ENCODE data around the gene MAP2K7.

The MAP2K7 gene

DNA sequence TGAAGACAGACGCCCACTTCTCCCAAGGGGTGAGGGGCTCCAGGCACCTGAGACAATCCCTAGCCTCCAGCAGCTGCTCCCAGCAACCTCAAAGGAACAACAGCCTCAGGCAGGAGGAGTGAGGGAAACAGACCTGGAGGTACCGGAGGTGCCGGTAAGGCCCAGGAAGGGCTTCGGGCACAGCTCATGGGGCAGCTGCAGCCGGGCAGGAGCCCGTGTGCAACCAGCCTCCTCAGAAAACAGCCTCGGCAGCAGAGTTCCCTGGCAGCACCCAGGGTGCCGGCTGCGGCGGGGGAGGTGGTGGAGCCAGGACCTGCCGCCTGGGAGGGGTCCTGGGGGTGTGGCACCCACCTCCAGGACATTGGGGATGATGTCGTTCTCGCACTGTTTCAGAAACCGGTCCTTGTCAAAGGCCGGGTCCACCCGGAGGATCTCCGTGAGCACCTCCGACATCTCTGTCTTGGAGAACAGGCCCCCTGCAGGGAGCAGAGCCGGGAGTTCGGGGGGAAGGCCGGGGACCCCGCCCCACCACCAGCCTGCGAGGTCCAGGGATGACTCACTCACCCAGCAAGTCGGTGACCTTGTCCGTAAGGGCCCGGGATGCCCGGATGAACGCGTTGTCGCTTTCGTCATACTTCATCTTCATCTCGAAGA, 28.7 kb downstream of the MAP2K7 start:
- no peak overlapping the region for H3K18ac ChIP-seq (ENCODE audit: low read depth in 1 of 2, low read length in 2 of 2)
- peaks cover 69 to 79% of the 10 kb centered on the region in 2 experiments for H3K36me3 ChIP-seq (ENCODE audit: control insufficient read depth in 1 of 2, insufficient read depth in 2 of 2, low read depth in 1 of 2, low read length in 2 of 2)
- no peak for DNase-seq
- no peaks in the 10 kb centered on the region for H3K27me3 ChIP-seq (ENCODE audit: control insufficient read depth in 1 of 2, insufficient read depth in 1 of 2, low read length in 2 of 2)
- peaks cover 19% of the 10 kb centered on the region for H3K4me1 ChIP-seq (ENCODE audit: control insufficient read depth, insufficient read depth, low read depth, low read length)
- H3K4me3 ChIP-seq (ENCODE audit: insufficient read depth in 1 of 2, low read depth in 1 of 2, low read length in 2 of 2): no peak overlapping the region
- H3K9me3 ChIP-seq (ENCODE audit: control insufficient read depth, low read length): no peaks in the 10 kb centered on the region
- H2BK5ac ChIP-seq (ENCODE audit: low read depth, low read length, poor library complexity, severe bottlenecking): no peak overlapping the region
- no peak overlapping the region for H3K14ac ChIP-seq (ENCODE audit: low read length in 2 of 2)
- H2BK120ac ChIP-seq (ENCODE audit: low read depth, low read length): no peak overlapping the region
- no peak overlapping the region for H2BK15ac ChIP-seq (ENCODE audit: low read depth, poor library complexity, severe bottlenecking)
- no peak overlapping the region for H3K9ac ChIP-seq (ENCODE audit: low read length)
- no peak overlapping the region for H3K23ac ChIP-seq (ENCODE audit: low read length in 2 of 2)
- H2AFZ ChIP-seq (ENCODE audit: low read depth, low read length): no peak overlapping the region
- no peak overlapping the region for H3K4ac ChIP-seq (ENCODE audit: low read depth in 1 of 2, low read length in 2 of 2)
- no peak overlapping the region for H3K27ac ChIP-seq (ENCODE audit: low read length, poor library complexity, severe bottlenecking)
- peaks cover 22% of the 10 kb centered on the region for H3K79me1 ChIP-seq (replicated peaks; ENCODE audit: low read length, poor library complexity, severe bottlenecking)
- no peak overlapping the region for H4K8ac ChIP-seq (ENCODE audit: low read length)
- no peak overlapping the region for H4K91ac ChIP-seq (ENCODE audit: low read length)
- no peak overlapping the region for H2AK5ac ChIP-seq (ENCODE audit: low read length, severe bottlenecking)
- no peak overlapping the region for H3K4me2 ChIP-seq (ENCODE audit: low read length, poor library complexity, severe bottlenecking)
- H2BK12ac ChIP-seq (ENCODE audit: low read length in 2 of 2): no peak overlapping the region
- WGBS: 96% methylated on average over 25 of the region's 32 CpGs

DNA sequence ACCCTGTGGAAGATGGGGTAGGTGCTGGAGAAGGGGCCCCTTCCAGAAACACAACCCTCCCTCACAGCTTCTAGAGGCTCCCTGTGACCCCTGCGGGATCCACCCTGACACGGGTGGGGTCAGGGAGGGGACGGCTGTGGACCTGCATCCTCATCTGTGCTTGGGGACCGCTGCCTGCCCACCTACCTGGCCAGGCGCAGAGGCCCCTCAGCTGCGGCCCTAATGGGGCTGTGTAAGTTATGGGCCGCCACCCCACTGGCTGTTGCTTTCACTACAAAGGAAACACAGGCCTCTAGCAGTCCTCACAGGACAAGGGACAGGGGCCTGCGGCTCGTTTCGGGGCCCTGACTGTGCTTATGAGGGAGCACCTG, 29.2 kb downstream of the MAP2K7 start:
- no peak overlapping the region for H2BK15ac ChIP-seq (ENCODE audit: low read depth, poor library complexity, severe bottlenecking)
- H3K4me3 ChIP-seq (ENCODE audit: insufficient read depth in 1 of 2, low read depth in 1 of 2, low read length in 2 of 2): no peak overlapping the region
- H4K8ac ChIP-seq (ENCODE audit: low read length): no peak overlapping the region
- H3K4me1 ChIP-seq (ENCODE audit: control insufficient read depth, insufficient read depth, low read depth, low read length): peaks cover 18% of the 10 kb centered on the region
- H2BK5ac ChIP-seq (ENCODE audit: low read depth, low read length, poor library complexity, severe bottlenecking): no peak overlapping the region
- no peak overlapping the region for H2BK12ac ChIP-seq (ENCODE audit: low read length in 2 of 2)
- H3K9ac ChIP-seq (ENCODE audit: low read length): no peak overlapping the region
- no peak overlapping the region for H3K4me2 ChIP-seq (ENCODE audit: low read length, poor library complexity, severe bottlenecking)
- no peak overlapping the region for H3K23ac ChIP-seq (ENCODE audit: low read length in 2 of 2)
- no peak overlapping the region for H3K4ac ChIP-seq (ENCODE audit: low read depth in 1 of 2, low read length in 2 of 2)
- no peaks in the 10 kb centered on the region for H3K27me3 ChIP-seq (ENCODE audit: control insufficient read depth in 1 of 2, insufficient read depth in 1 of 2, low read length in 2 of 2)
- peaks cover 24% of the 10 kb centered on the region for H3K79me1 ChIP-seq (replicated peaks; ENCODE audit: low read length, poor library complexity, severe bottlenecking)
- DNase-seq: no peak
- no peak overlapping the region for H4K91ac ChIP-seq (ENCODE audit: low read length)
- no peak overlapping the region for H2AK5ac ChIP-seq (ENCODE audit: low read length, severe bottlenecking)
- H3K36me3 ChIP-seq (ENCODE audit: control insufficient read depth in 1 of 2, insufficient read depth in 2 of 2, low read depth in 1 of 2, low read length in 2 of 2): peaks cover 72 to 79% of the 10 kb centered on the region in 2 experiments
- no peaks in the 10 kb centered on the region for H3K9me3 ChIP-seq (ENCODE audit: control insufficient read depth, low read length)
- H2AFZ ChIP-seq (ENCODE audit: low read depth, low read length): no peak overlapping the region
- H3K18ac ChIP-seq (ENCODE audit: low read depth in 1 of 2, low read length in 2 of 2): no peak overlapping the region
- WGBS: 95% methylated on average over 10 of the region's 10 CpGs
- no peak overlapping the region for H3K27ac ChIP-seq (ENCODE audit: low read length, poor library complexity, severe bottlenecking)
- H2BK120ac ChIP-seq (ENCODE audit: low read depth, low read length): no peak overlapping the region
- H3K14ac ChIP-seq (ENCODE audit: low read length in 2 of 2): no peak overlapping the region

DNA sequence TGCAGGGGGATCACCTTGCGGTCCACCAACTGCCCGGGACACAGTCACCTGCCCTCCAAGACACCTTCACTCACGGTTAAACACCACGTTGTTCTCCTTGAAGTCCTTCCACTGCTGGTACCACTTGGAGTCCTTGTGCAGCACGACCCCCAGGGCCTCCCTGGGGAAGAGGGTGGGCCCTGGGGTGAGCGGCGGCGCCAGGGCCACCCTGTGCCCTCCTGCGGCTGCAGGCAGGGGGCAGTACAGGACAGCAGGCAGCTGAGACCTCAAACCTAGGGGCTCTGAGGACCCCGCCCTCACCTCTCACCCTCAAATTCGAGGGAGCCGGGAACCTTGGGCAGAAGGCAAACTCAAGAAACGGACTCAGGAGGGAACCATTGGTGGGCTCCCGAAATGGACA, 29.7 kb downstream of the MAP2K7 start:
- no peak overlapping the region for H3K4ac ChIP-seq (ENCODE audit: low read depth in 1 of 2, low read length in 2 of 2)
- no peak for DNase-seq
- no peak overlapping the region for H2AK5ac ChIP-seq (ENCODE audit: low read length, severe bottlenecking)
- peak overlapping the region; percentile 44 for H4K91ac ChIP-seq (ENCODE audit: low read length)
- H2BK15ac ChIP-seq (ENCODE audit: low read depth, poor library complexity, severe bottlenecking): no peak overlapping the region
- no peaks in the 10 kb centered on the region for H3K27me3 ChIP-seq (ENCODE audit: control insufficient read depth in 1 of 2, insufficient read depth in 1 of 2, low read length in 2 of 2)
- no peak overlapping the region for H2BK12ac ChIP-seq (ENCODE audit: low read length in 2 of 2)
- H3K27ac ChIP-seq (ENCODE audit: low read length, poor library complexity, severe bottlenecking): no peak overlapping the region
- peaks cover 77 to 79% of the 10 kb centered on the region in 2 experiments for H3K36me3 ChIP-seq (ENCODE audit: control insufficient read depth in 1 of 2, insufficient read depth in 2 of 2, low read depth in 1 of 2, low read length in 2 of 2)
- no peak overlapping the region for H3K4me3 ChIP-seq (ENCODE audit: insufficient read depth in 1 of 2, low read depth in 1 of 2, low read length in 2 of 2)
- H3K79me1 ChIP-seq (replicated peaks; ENCODE audit: low read length, poor library complexity, severe bottlenecking): peaks cover 24% of the 10 kb centered on the region
- no peak overlapping the region for H3K14ac ChIP-seq (ENCODE audit: low read length in 2 of 2)
- H2BK120ac ChIP-seq (ENCODE audit: low read depth, low read length): no peak overlapping the region
- no peak overlapping the region for H2AFZ ChIP-seq (ENCODE audit: low read depth, low read length)
- H2BK5ac ChIP-seq (ENCODE audit: low read depth, low read length, poor library complexity, severe bottlenecking): no peak overlapping the region
- H4K8ac ChIP-seq (ENCODE audit: low read length): no peak overlapping the region
- H3K4me2 ChIP-seq (ENCODE audit: low read length, poor library complexity, severe bottlenecking): no peak overlapping the region
- 89% methylated on average over 14 of the region's 14 CpGs for WGBS
- no peaks in the 10 kb centered on the region for H3K9me3 ChIP-seq (ENCODE audit: control insufficient read depth, low read length)
- H3K4me1 ChIP-seq (ENCODE audit: control insufficient read depth, insufficient read depth, low read depth, low read length): peaks cover 14% of the 10 kb centered on the region
- H3K9ac ChIP-seq (ENCODE audit: low read length): no peak overlapping the region
- H3K18ac ChIP-seq (ENCODE audit: low read depth in 1 of 2, low read length in 2 of 2): no peak overlapping the region
- H3K23ac ChIP-seq (ENCODE audit: low read length in 2 of 2): no peak overlapping the region

DNA sequence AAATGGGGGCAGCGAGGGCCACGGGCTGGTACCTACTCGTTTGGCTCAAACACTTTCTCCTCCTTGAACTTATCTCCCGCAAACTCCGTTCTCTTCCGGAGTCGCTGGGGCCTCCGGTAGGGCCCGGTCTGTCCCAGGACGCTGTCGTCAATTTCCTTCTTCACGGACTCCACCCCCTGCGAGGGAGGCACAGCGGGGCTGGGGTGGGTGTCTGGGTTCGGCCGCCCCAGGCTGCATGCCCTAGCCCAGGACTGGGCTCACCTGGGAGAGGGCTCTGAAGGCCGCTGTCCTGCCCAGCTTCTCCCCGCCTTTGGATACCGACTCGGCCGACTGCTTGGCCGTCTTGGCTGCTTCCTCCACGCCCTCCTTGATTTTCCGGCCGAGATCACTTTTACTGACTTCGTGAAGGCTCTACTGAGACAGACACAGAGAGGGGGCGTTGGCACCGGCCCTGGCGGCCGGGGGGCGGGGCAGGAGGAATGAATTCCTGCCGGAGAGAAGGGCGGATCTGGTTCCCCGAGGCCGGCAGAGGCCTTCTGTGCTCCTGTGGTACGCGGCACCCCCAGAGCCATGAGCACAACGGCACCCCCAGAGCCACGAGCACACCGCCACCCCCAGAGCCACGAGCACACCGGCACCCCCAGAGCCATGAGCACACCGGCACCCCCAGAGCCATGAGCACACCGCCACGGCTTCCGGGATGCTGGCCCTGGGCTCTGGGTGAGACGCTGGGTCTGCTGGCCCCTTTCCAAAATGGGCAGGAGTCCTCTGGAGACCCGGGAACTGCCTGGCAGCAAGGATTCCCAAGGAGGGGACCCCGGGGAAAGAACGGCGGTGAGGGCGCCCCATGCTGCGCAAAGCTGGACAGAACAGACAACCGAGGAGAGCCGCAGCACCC, 30.4 kb downstream of the MAP2K7 start:
- H3K14ac ChIP-seq (ENCODE audit: low read length in 2 of 2): no peak overlapping the region
- H2BK12ac ChIP-seq (ENCODE audit: low read length in 2 of 2): no peak overlapping the region
- H3K4me3 ChIP-seq (ENCODE audit: insufficient read depth in 1 of 2, low read depth in 1 of 2, low read length in 2 of 2): no peak overlapping the region
- peaks cover 11% of the 10 kb centered on the region for H3K4me1 ChIP-seq (ENCODE audit: control insufficient read depth, insufficient read depth, low read depth, low read length)
- H3K79me1 ChIP-seq (replicated peaks; ENCODE audit: low read length, poor library complexity, severe bottlenecking): peaks cover 25% of the 10 kb centered on the region
- peaks cover 79 to 81% of the 10 kb centered on the region in 2 experiments for H3K36me3 ChIP-seq (ENCODE audit: control insufficient read depth in 1 of 2, insufficient read depth in 2 of 2, low read depth in 1 of 2, low read length in 2 of 2)
- H3K23ac ChIP-seq (ENCODE audit: low read length in 2 of 2): no peak overlapping the region
- H2AFZ ChIP-seq (ENCODE audit: low read depth, low read length): no peak overlapping the region
- no peak overlapping the region for H3K4me2 ChIP-seq (ENCODE audit: low read length, poor library complexity, severe bottlenecking)
- no peak overlapping the region for H3K27ac ChIP-seq (ENCODE audit: low read length, poor library complexity, severe bottlenecking)
- no peak overlapping the region for H3K4ac ChIP-seq (ENCODE audit: low read depth in 1 of 2, low read length in 2 of 2)
- no peaks in the 10 kb centered on the region for H3K27me3 ChIP-seq (ENCODE audit: control insufficient read depth in 1 of 2, insufficient read depth in 1 of 2, low read length in 2 of 2)
- WGBS: 94% methylated on average over 55 of the region's 55 CpGs
- H2BK5ac ChIP-seq (ENCODE audit: low read depth, low read length, poor library complexity, severe bottlenecking): no peak overlapping the region
- H2AK5ac ChIP-seq (ENCODE audit: low read length, severe bottlenecking): no peak overlapping the region
- no peaks in the 10 kb centered on the region for H3K9me3 ChIP-seq (ENCODE audit: control insufficient read depth, low read length)
- no peak overlapping the region for H3K9ac ChIP-seq (ENCODE audit: low read length)
- H2BK15ac ChIP-seq (ENCODE audit: low read depth, poor library complexity, severe bottlenecking): no peak overlapping the region
- no peak overlapping the region for H2BK120ac ChIP-seq (ENCODE audit: low read depth, low read length)
- DNase-seq: no peak
- no peak overlapping the region for H4K8ac ChIP-seq (ENCODE audit: low read length)
- H4K91ac ChIP-seq (ENCODE audit: low read length): no peak overlapping the region
- H3K18ac ChIP-seq (ENCODE audit: low read depth in 1 of 2, low read length in 2 of 2): no peak overlapping the region
